ENCODE results near the gene NDUFC1.

DNA sequence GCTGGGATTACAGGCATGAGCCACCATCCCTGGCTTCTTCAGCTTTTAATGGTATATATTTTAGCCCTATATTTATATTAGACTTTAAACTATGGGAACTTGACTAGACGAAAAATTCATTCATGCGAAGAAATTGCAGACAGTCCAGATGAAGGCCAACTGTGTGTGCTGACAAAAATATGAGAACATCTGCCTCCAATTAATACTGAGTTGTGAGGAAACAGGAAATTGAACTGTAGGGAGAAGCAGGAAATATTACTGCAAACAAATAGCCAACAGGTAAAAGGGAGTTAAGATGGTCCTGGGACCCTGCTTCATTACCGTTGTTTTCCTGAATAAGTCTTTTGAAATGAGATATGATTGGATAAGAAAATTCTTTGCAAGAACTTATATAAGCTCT is 48.6 kb downstream of the NDUFC1 start:
- TF ChIP-seq, protein P1, sequence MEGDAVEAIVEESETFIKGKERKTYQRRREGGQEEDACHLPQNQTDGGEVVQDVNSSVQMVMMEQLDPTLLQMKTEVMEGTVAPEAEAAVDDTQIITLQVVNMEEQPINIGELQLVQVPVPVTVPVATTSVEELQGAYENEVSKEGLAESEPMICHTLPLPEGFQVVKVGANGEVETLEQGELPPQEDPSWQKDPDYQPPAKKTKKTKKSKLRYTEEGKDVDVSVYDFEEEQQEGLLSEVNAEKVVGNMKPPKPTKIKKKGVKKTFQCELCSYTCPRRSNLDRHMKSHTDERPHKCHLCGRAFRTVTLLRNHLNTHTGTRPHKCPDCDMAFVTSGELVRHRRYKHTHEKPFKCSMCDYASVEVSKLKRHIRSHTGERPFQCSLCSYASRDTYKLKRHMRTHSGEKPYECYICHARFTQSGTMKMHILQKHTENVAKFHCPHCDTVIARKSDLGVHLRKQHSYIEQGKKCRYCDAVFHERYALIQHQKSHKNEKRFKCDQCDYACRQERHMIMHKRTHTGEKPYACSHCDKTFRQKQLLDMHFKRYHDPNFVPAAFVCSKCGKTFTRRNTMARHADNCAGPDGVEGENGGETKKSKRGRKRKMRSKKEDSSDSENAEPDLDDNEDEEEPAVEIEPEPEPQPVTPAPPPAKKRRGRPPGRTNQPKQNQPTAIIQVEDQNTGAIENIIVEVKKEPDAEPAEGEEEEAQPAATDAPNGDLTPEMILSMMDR (IDR thresholded peaks at IDR 0.05): no peak
- TF ChIP-seq EP300 (IDR thresholded peaks at IDR 0.05; ENCODE audit: low read depth): no peak
- no peak for TF ChIP-seq POLR2A (IDR thresholded peaks at IDR 0.05)
- TF ChIP-seq POLR2AphosphoS5 (IDR thresholded peaks at IDR 0.05): no peak

Measured in transverse colon (tissue), 4 donors.